Neural cell (in vitro differentiated cells): Measurements from ENCODE around the gene CROCC2. TPM values are rescaled to one million over a fixed set of nuclear protein-coding genes. Genes with fewer than 3 reads are reported as not detected.

Experiments
- H2AFZ ChIP-seq: fragments of 200-600, 300-800 bp; sonication (generic), shearing (Covaris generic); 2 replicates; pipeline ENCODE4 v1.6.0; 2014; ENCODE audit warnings: low read depth, mild to moderate bottlenecking, antibody characterized with exemption, low read length, moderate library complexity
- H3F3A ChIP-seq: fragments of 200-600 bp; shearing (Covaris generic); 2 replicates; pipeline ENCODE4 v1.6.1; 2016; ENCODE audit warnings: mild to moderate bottlenecking, moderate library complexity, mixed read lengths, antibody characterized with exemption, low read length; ENCODE audit not compliant: insufficient read depth, poor library complexity, severe bottlenecking
- H3K27ac ChIP-seq: fragments of 200-600, 300-800 bp; sonication (generic), shearing (Covaris generic); 2 replicates; pipeline ENCODE4 v1.5.1; 2014; ENCODE audit warnings: mild to moderate bottlenecking, low read length, moderate library complexity
- H3K27me3 ChIP-seq: fragments of 300-800, 200-600 bp; sonication (generic), shearing (Covaris generic); 2 replicates; pipeline ENCODE4 v1.6.0; 2014; ENCODE audit warnings: mild to moderate bottlenecking, low read depth, low read length, moderate library complexity; ENCODE audit not compliant: insufficient read depth
- H3K36me3 ChIP-seq: fragments of 300-800, 200-600 bp; sonication (generic), shearing (Covaris generic); 2 replicates; pipeline ENCODE4 v1.5.1; 2014; ENCODE audit warnings: mild to moderate bottlenecking, antibody characterized with exemption, low read length, moderate library complexity; ENCODE audit not compliant: insufficient read depth
- H3K4me2 ChIP-seq: fragments of 300-800, 200-600 bp; sonication (generic), shearing (Covaris generic); 2 replicates; pipeline ENCODE4 v1.6.0; 2014; ENCODE audit warnings: mild to moderate bottlenecking, low read length
- H3K4me3 ChIP-seq: fragments of 300-800, 200-600 bp; sonication (generic), shearing (Covaris generic); 2 replicates; pipeline ENCODE4 v1.5.1; 2014; ENCODE audit warnings: mild to moderate bottlenecking, low read length, moderate library complexity
- H3K79me2 ChIP-seq: fragments of 200-600 bp; shearing (Covaris generic); replicated peaks from 2 replicates; pipeline ENCODE4 v1.6.0; 2014; ENCODE audit warnings: mild to moderate bottlenecking, low read length, moderate library complexity; ENCODE audit not compliant: insufficient read depth
- H3K9ac ChIP-seq: fragments of 300-800, 200-600 bp; sonication (generic), shearing (Covaris generic); 2 replicates; pipeline ENCODE4 v1.6.1; 2016; ENCODE audit warnings: mild to moderate bottlenecking, low read length, mixed read lengths
- H3K9me2 ChIP-seq: fragments of 200-600 bp; shearing (Covaris generic); 2 replicates; pipeline ENCODE4 v1.6.1; 2016; ENCODE audit warnings: mild to moderate bottlenecking, low read length, mixed read lengths; ENCODE audit not compliant: insufficient read depth
- H3K9me3 ChIP-seq: fragments of 200-600, 300-800 bp; sonication (generic), shearing (Covaris generic); 2 replicates; pipeline ENCODE4 v1.6.1; 2016; ENCODE audit warnings: mild to moderate bottlenecking, mixed run types, low read length, moderate library complexity, mixed read lengths
- H4K20me1 ChIP-seq: fragments of 200-600 bp; shearing (Covaris generic); 2 replicates; pipeline ENCODE4 v1.6.1; 2016; ENCODE audit warnings: mild to moderate bottlenecking, mixed run types; ENCODE audit not compliant: insufficient read depth
- EP300 ChIP-seq: fragments of 450-650 bp; conservative IDR thresholded peaks from 2 replicates; pipeline ENCODE4 v1.6.1; 2014; ENCODE audit warnings: antibody characterized with exemption, mild to moderate bottlenecking, moderate library complexity; ENCODE audit not compliant: poor library complexity, severe bottlenecking
- EZH2 ChIP-seq: fragments of 200-600, 300-800 bp; shearing (Covaris generic), sonication (generic); IDR thresholded peaks from 2 replicates; pipeline ENCODE4 v1.6.1; 2014; ENCODE audit warnings: antibody characterized with exemption, low read length, borderline replicate concordance, mild to moderate bottlenecking; ENCODE audit not compliant: insufficient read depth, poor library complexity, severe bottlenecking
- MXI1 ChIP-seq: fragments of 450-650 bp; conservative IDR thresholded peaks from 2 replicates; pipeline ENCODE4 v1.6.1; 2014; ENCODE audit warnings: antibody characterized with exemption, mild to moderate bottlenecking; ENCODE audit not compliant: poor library complexity, severe bottlenecking
- POLR2AphosphoS5 ChIP-seq: IDR thresholded peaks from 2 replicates; pipeline ENCODE4 v1.6.1; 2012
- RAD21 ChIP-seq: fragments of 450-650 bp; conservative IDR thresholded peaks from 2 replicates; pipeline ENCODE4 v1.6.1; 2014; ENCODE audit warnings: antibody characterized with exemption, mild to moderate bottlenecking, moderate library complexity
- REST ChIP-seq: IDR thresholded peaks from 2 replicates; pipeline ENCODE4 v1.6.1; 2012; ENCODE audit warnings: borderline replicate concordance
- SMC3 ChIP-seq: fragments of 450-650 bp; conservative IDR thresholded peaks from 2 replicates; pipeline ENCODE4 v1.6.1; 2014; ENCODE audit warnings: antibody characterized with exemption, mild to moderate bottlenecking, moderate library complexity; ENCODE audit not compliant: poor library complexity
- TAF1 ChIP-seq: IDR thresholded peaks from 2 replicates; pipeline ENCODE4 v1.6.1; 2012; ENCODE audit warnings: low read depth
- polyA plus RNA-seq: library from polyadenylated mRNA; depleted of rRNA; stranded (reverse); fragments of >200 nt; gene quantifications from 2 replicates; pipeline ENCODE4 v1.2.3, GENCODE V29; 2014
- TF ChIP-seq, protein P1 (sequence below): fragments of 450-650 bp; IDR thresholded peaks from 2 replicates; pipeline ENCODE4 v1.5.1; 2014; ENCODE audit warnings: antibody characterized with exemption, mild to moderate bottlenecking, moderate library complexity; ENCODE audit not compliant: poor library complexity, severe bottlenecking

CROCC2 gene
- polyA plus RNA-seq, 1 donor from 2014 or later = 0.09 TPM

- H2AFZ ChIP-seq = no peak overlapping the region
- no peaks in the 10 kb centered on the region for H3F3A ChIP-seq
- H3K4me2 ChIP-seq = no peak overlapping the region
- H3K4me3 ChIP-seq = no peak overlapping the region
- peaks cover 42% of the 10 kb centered on the region for H3K27me3 ChIP-seq
- H3K27ac ChIP-seq = no peak overlapping the region
- no peaks in the 10 kb centered on the region for H3K9me2 ChIP-seq
- no peaks in the 10 kb centered on the region for H3K79me2 ChIP-seq
- H4K20me1 ChIP-seq = no peaks in the 10 kb centered on the region
- no peaks in the 10 kb centered on the region for H3K36me3 ChIP-seq
- no peaks in the 10 kb centered on the region for H3K9me3 ChIP-seq
- TF ChIP-seq EZH2 (no peak), EP300 (no peak), RAD21 (no peak), REST (no peak), TAF1 (no peak), SMC3 (no peak), MXI1 (no peak), POLR2AphosphoS5 (no peak)
- TF ChIP-seq, protein P1, sequence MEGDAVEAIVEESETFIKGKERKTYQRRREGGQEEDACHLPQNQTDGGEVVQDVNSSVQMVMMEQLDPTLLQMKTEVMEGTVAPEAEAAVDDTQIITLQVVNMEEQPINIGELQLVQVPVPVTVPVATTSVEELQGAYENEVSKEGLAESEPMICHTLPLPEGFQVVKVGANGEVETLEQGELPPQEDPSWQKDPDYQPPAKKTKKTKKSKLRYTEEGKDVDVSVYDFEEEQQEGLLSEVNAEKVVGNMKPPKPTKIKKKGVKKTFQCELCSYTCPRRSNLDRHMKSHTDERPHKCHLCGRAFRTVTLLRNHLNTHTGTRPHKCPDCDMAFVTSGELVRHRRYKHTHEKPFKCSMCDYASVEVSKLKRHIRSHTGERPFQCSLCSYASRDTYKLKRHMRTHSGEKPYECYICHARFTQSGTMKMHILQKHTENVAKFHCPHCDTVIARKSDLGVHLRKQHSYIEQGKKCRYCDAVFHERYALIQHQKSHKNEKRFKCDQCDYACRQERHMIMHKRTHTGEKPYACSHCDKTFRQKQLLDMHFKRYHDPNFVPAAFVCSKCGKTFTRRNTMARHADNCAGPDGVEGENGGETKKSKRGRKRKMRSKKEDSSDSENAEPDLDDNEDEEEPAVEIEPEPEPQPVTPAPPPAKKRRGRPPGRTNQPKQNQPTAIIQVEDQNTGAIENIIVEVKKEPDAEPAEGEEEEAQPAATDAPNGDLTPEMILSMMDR = no peak
- no peak overlapping the region for H3K9ac ChIP-seq
Measured at GRCh38 chr2:240996834-240997140, 90.7 kb downstream of the CROCC2 start.

DNA sequence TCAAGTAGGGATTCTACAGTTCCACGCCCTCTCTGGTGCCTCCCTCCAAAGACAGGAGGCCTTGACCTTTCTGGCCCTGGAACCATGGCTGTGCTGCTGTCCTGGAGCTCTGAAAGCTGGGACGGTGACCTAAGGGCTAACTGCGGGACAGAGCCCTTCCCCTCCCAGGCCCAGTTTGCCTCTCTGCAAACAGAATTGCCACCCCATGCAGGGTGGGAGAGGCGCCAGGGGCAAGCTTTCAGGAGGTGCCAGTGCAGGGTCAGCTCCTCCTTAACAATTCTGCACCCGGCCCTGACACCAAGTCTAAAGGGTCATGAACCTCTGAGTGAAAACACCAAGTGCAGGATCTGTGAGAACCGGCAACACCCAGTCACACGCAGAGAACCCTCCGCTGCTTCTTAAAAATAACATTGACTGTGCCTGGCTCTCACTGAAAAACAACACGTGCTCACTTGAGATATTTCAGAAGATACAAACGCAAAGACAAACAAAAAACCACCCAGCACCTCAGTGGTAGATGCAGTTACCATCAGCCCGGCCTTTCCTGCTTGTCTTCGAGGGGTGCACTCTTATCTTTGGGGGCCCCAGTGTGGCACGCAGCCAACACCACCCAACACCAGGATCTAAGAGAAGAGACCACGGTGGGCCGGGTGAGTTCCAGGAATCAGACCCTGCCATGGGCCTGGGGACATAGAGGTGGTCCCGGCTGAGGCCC, 91.2 kb downstream of the CROCC2 start:
- Histone ChIP-seq H2AFZ (no peak overlapping the region), H3K9me3 (no peaks in the 10 kb centered on the region), H3K4me3 (no peak overlapping the region), H3F3A (no peaks in the 10 kb centered on the region), H3K9ac (no peak overlapping the region), H3K27me3 (peaks cover 43% of the 10 kb centered on the region), H3K27ac (no peak overlapping the region), H4K20me1 (no peaks in the 10 kb centered on the region), H3K36me3 (no peaks in the 10 kb centered on the region), H3K4me2 (no peak overlapping the region), H3K79me2 (no peaks in the 10 kb centered on the region), H3K9me2 (no peaks in the 10 kb centered on the region)
- TF ChIP-seq RAD21 (no peak), TAF1 (no peak), MXI1 (no peak), POLR2AphosphoS5 (no peak), EZH2 (no peak), REST (no peak), SMC3 (no peak), EP300 (no peak)
- TF ChIP-seq, protein P1 = no peak
